NAMALWA (cell line): ENCODE results near the gene CCDC39.

Source experiments
- DNase-seq: peaks from one replicate; pipeline ENCODE4 v3.0.0-alpha.2; 2015; ENCODE audit warnings: low spot score

CCDC39 gene

GRCh38 chr3:180679178-180680096 is at the start of gene CCDC39:
TSS of gene CCDC39 (minus strand) at chr3:180679489. CDS start at chr3:180679380, 109 bp downstream.
- peak; percentile 64 for DNase-seq

GRCh38 chr3:180720012-180720411 is 40.7 kb upstream of the CCDC39 start:
- DNase-seq: no peak

- DNase-seq: no peak
Measured at GRCh38 chr3:180707896-180708295, 28.6 kb upstream of the CCDC39 start.

GRCh38 chr3:180705619-180706018 is 26.3 kb upstream of the CCDC39 start:
- no peak for DNase-seq

GRCh38 chr3:180704532-180704931 is 25.2 kb upstream of the CCDC39 start:
- no peak for DNase-seq

- no peak for DNase-seq
Measured at GRCh38 chr3:180700941-180701340, 21.7 kb upstream of the CCDC39 start.

- DNase-seq: no peak
Measured at GRCh38 chr3:180698760-180699270, 19.5 kb upstream of the CCDC39 start.

- no peak for DNase-seq
Measured at GRCh38 chr3:180694321-180694720, 15.0 kb upstream of the CCDC39 start.

- DNase-seq: no peak
Measured at GRCh38 chr3:180693656-180694055, 14.4 kb upstream of the CCDC39 start.

GRCh38 chr3:180690061-180690460 is 10.8 kb upstream of the CCDC39 start:
- peak; percentile 11 for DNase-seq

GRCh38 chr3:180684807-180685206 is 5.5 kb upstream of the CCDC39 start:
- no peak for DNase-seq

GRCh38 chr3:180683816-180684215 is 4.5 kb upstream of the CCDC39 start:
- no peak for DNase-seq

- peak; percentile 28 for DNase-seq
Measured at GRCh38 chr3:180680097-180680430, 775 bp upstream of the CCDC39 start.

- peak; percentile 6 for DNase-seq
Measured at GRCh38 chr3:180678231-180678630, 1.1 kb downstream of the CCDC39 start.

- DNase-seq: no peak
Measured at GRCh38 chr3:180661444-180661843, 17.8 kb downstream of the CCDC39 start.

GRCh38 chr3:180657094-180657493 is 22.2 kb downstream of the CCDC39 start:
- no peak for DNase-seq

- DNase-seq: no peak
Measured at GRCh38 chr3:180656406-180656805, 22.9 kb downstream of the CCDC39 start.

GRCh38 chr3:180646187-180646790 is 33.0 kb downstream of the CCDC39 start:
- DNase-seq: peak; percentile 32

- no peak for DNase-seq
Measured at GRCh38 chr3:180640987-180641386, 38.3 kb downstream of the CCDC39 start.

GRCh38 chr3:180633722-180634121 is 45.6 kb downstream of the CCDC39 start:
- no peak for DNase-seq

GRCh38 chr3:180631317-180631716 is 48.0 kb downstream of the CCDC39 start:
- no peak for DNase-seq

- DNase-seq: no peak
Measured at GRCh38 chr3:180630371-180630770, 48.9 kb downstream of the CCDC39 start.

- no peak for DNase-seq
Measured at GRCh38 chr3:180626844-180627243, 52.4 kb downstream of the CCDC39 start.
